ENCODE measurements around the gene CA6. TPM values are rescaled to one million over a fixed set of nuclear protein-coding genes. Genes with fewer than 3 reads are reported as not detected.
"Not testable (repeated sequence)": the region's sequence is repeated elsewhere in the genome, so short reads cannot be mapped to it uniquely, and the experiment has no call there.

Gene CA6
- total RNA-seq, 2 donors from 2014 or later = not detected

- Histone ChIP-seq H3K36me3 (replicated peaks in 1 of 2; ENCODE audit: insufficient read depth in 1 of 2, low read depth in 2 of 2) (no peaks in the 10 kb centered on the region), H3K27ac (no peak overlapping the region), H3K4me1 (no peaks in the 10 kb centered on the region), H3K9me3 (no peaks in the 10 kb centered on the region), H3K27me3 (no peaks in the 10 kb centered on the region), H3K4me3 (no peak overlapping the region)
- TF ChIP-seq POLR2A (IDR thresholded peaks at IDR 0.05) = no peak
- TF ChIP-seq CTCF (IDR thresholded peaks at IDR 0.05) = no peak
- intact Hi-C loops (cut with DNase I) = no loop called here
- 23 to 24% methylated on average over 3 of the region's 3 CpGs for WGBS, 2 donors
- ATAC-seq (no peak), DNase-seq (no peak)
Observed at GRCh38 chr1:8915446-8915845, 30.2 kb upstream of the CA6 start.

GRCh38 chr1:8917536-8917935 is 28.1 kb upstream of the CA6 start:
- DNase-seq; intact Hi-C loops (cut with DNase I); H3K27me3 ChIP-seq; H3K4me1 ChIP-seq; H3K27ac ChIP-seq; H3K9me3 ChIP-seq; H3K36me3 ChIP-seq (replicated peaks in 1 of 2; ENCODE audit: insufficient read depth in 1 of 2, low read depth in 2 of 2); H3K4me3 ChIP-seq; ATAC-seq: not testable (repeated sequence)
- 38 to 59% methylated on average over 6 to 10 of the region's 10 CpGs for WGBS, 2 donors

GRCh38 chr1:8922962-8923361 is 22.7 kb upstream of the CA6 start:
- no peak overlapping the region for H3K27ac ChIP-seq
- H3K4me1 ChIP-seq = no peaks in the 10 kb centered on the region
- DNase-seq (no peak), ATAC-seq (no peak)
- H3K27me3 ChIP-seq = no peaks in the 10 kb centered on the region
- WGBS, 2 donors = 83 to 84% methylated on average over 7 to 9 of the region's 9 CpGs
- H3K4me3 ChIP-seq = no peak overlapping the region
- no peaks in the 10 kb centered on the region for H3K36me3 ChIP-seq (replicated peaks in 1 of 2; ENCODE audit: insufficient read depth in 1 of 2, low read depth in 2 of 2)
- H3K9me3 ChIP-seq = no peaks in the 10 kb centered on the region
- intact Hi-C loops (cut with DNase I) = no loop called here
- TF ChIP-seq POLR2A (IDR thresholded peaks at IDR 0.05) (no peak), CTCF (IDR thresholded peaks at IDR 0.05) (no peak)

- no peaks in the 10 kb centered on the region for H3K27me3 ChIP-seq
- H3K4me3 ChIP-seq = no peak overlapping the region
- no peak overlapping the region for H3K27ac ChIP-seq
- no peaks in the 10 kb centered on the region for H3K9me3 ChIP-seq
- WGBS, 2 donors = 29% methylated on average over 2 of the region's 2 CpGs
- TF ChIP-seq POLR2A (IDR thresholded peaks at IDR 0.05) (no peak), CTCF (IDR thresholded peaks at IDR 0.05) (no peak)
- no peaks in the 10 kb centered on the region for H3K36me3 ChIP-seq (replicated peaks in 1 of 2; ENCODE audit: insufficient read depth in 1 of 2, low read depth in 2 of 2)
- intact Hi-C loops (cut with DNase I) = no loop called here
- DNase-seq = no peak
- H3K4me1 ChIP-seq = no peaks in the 10 kb centered on the region
- no peak for ATAC-seq
Observed at GRCh38 chr1:8925406-8925805, 20.3 kb upstream of the CA6 start.

DNA sequence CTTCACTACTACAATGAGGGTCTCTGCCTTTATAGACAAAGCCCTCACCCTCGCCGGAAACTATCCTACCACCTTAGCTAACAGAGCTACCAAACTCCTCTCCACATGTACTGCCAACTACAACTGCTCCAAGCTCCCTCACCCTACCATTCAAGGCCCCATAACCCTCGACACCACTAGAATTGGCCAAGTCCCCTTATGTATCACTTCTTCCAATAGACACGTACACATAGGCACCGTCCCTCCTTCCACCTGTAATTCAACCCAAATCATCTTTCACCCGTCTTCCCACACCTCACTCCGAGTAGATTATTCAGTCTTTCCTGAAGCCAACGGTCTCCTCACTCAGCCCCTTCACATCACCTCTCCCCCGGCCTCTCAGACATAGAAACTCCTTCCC is 19.7 kb upstream of the CA6 start:
- H3K4me3 ChIP-seq = no peak overlapping the region
- TF ChIP-seq CTCF (IDR thresholded peaks at IDR 0.05) (no peak), POLR2A (IDR thresholded peaks at IDR 0.05) (no peak)
- H3K27ac ChIP-seq = no peak overlapping the region
- 67 to 77% methylated on average over 9 of the region's 9 CpGs for WGBS, 2 donors
- H3K9me3 ChIP-seq = no peaks in the 10 kb centered on the region
- DNase-seq = no peak
- H3K27me3 ChIP-seq = no peaks in the 10 kb centered on the region
- ATAC-seq = no peak
- H3K4me1 ChIP-seq = no peaks in the 10 kb centered on the region
- H3K36me3 ChIP-seq (replicated peaks in 1 of 2; ENCODE audit: insufficient read depth in 1 of 2, low read depth in 2 of 2) = no peaks in the 10 kb centered on the region
- intact Hi-C loops (cut with DNase I) = no loop called here
